Effector CD8-positive, alpha-beta T cell (primary cell): Measurements from ENCODE around the gene HCN2.

Experiments used
- DNase-seq: peaks from one replicate; lab custom pipeline; 2025; lab: John Stamatoyannopoulos, UW
- total RNA-seq, 4 experiments: gene quantifications; one replicate each; lab custom pipeline; 2026; lab: John Stamatoyannopoulos, UW

HCN2 gene
- 0.88 to 5.4 (median 1.9) reads per million in 4 experiments for total RNA-seq

- DNase-seq = no peak
Observed at GRCh38 chr19:589693-590395, at the start of gene HCN2. HCN2 (plus strand) TSS chr19:589881; CDS start chr19:589946, 65 bp downstream.

GRCh38 chr19:540867-541637 lies 48.6 kb upstream of the HCN2 start:
- no peak for DNase-seq

GRCh38 chr19:541699-542098 lies 48.0 kb upstream of the HCN2 start:
- DNase-seq = no peak

- DNase-seq = no peak
Observed at GRCh38 chr19:542173-542866, 47.4 kb upstream of the HCN2 start.

GRCh38 chr19:543910-544608 lies 45.6 kb upstream of the HCN2 start, which contains the start of gene GZMM:
GZMM (plus strand) TSS chr19:544053; CDS start chr19:544072, 19 bp downstream.
- DNase-seq = peak; percentile 55

- DNase-seq = no peak
Observed at GRCh38 chr19:547117-547516, 42.6 kb upstream of the HCN2 start.

GRCh38 chr19:547836-548720 lies 41.6 kb upstream of the HCN2 start:
- no peak for DNase-seq

GRCh38 chr19:548886-549830 lies 40.5 kb upstream of the HCN2 start:
- DNase-seq = no peak

- no peak for DNase-seq
Observed at GRCh38 chr19:554817-555216, 34.9 kb upstream of the HCN2 start.

- no peak for DNase-seq
Observed at GRCh38 chr19:555474-555808, 34.2 kb upstream of the HCN2 start.

- DNase-seq = no peak
Observed at GRCh38 chr19:556611-557382, 32.9 kb upstream of the HCN2 start.

- no peak for DNase-seq
Observed at GRCh38 chr19:558770-559439, 30.8 kb upstream of the HCN2 start.

- DNase-seq = no peak
Observed at GRCh38 chr19:560121-560520, 29.6 kb upstream of the HCN2 start.

GRCh38 chr19:566403-566802 lies 23.3 kb upstream of the HCN2 start:
- DNase-seq = no peak

- DNase-seq = no peak
Observed at GRCh38 chr19:566844-567243, 22.8 kb upstream of the HCN2 start.

GRCh38 chr19:567296-567900 lies 22.3 kb upstream of the HCN2 start:
- no peak for DNase-seq

GRCh38 chr19:570251-570686 lies 19.4 kb upstream of the HCN2 start:
- DNase-seq = peak; percentile 23

GRCh38 chr19:570937-571565 lies 18.6 kb upstream of the HCN2 start:
- DNase-seq = peak; percentile 43
